WTC11 (cell line): ENCODE data around the gene SYT7. TPM values are rescaled to one million over a fixed set of nuclear protein-coding genes. Genes with fewer than 3 reads are reported as not detected.

Experiments used
- ATAC-seq: fragments of 200-7000 bp; cut with Tn5 transposase; 2 replicates; pipeline ENCODE4 v1.10.0; 2021; ENCODE audit warnings: mild to moderate bottlenecking, moderate library complexity
- CTCF ChIA-PET: fragments of 300-600 bp; sonication (Branson Sonifier 250); formaldehyde crosslinking; loops from one replicate; lab custom pipeline; 2021; ENCODE audit warnings: antibody characterized with exemption; lab: Charles Lee
- POLR2A ChIA-PET: fragments of 350-600 bp; sonication (Branson Sonifier 250); formaldehyde crosslinking; loops from one replicate; lab custom pipeline; 2021; ENCODE audit warnings: antibody characterized with exemption; lab: Charles Lee
- DNase-seq: peaks from one replicate; pipeline ENCODE4 v3.0.0; 2021; ENCODE audit warnings: low spot score
- H3K27ac Mint-ChIP-seq: 2 replicates; pipeline ENCODE4 v1.8.0; 2021; ENCODE audit warnings: mixed read lengths
- H3K27me3 Mint-ChIP-seq: 2 replicates; pipeline ENCODE4 v1.8.0; 2021; ENCODE audit warnings: low read depth, mild to moderate bottlenecking, moderate library complexity, mixed read lengths
- H3K36me3 Mint-ChIP-seq: 2 replicates; pipeline ENCODE4 v1.8.0; 2021; ENCODE audit warnings: mixed read lengths
- H3K4me1 Mint-ChIP-seq: 2 replicates; pipeline ENCODE4 v1.8.0; 2022; ENCODE audit warnings: mixed read lengths
- H3K4me3 Mint-ChIP-seq: 2 replicates; pipeline ENCODE4 v1.8.0; 2021; ENCODE audit warnings: mild to moderate bottlenecking, moderate library complexity, mixed read lengths
- H3K9me3 Mint-ChIP-seq: 2 replicates; pipeline ENCODE4 v1.8.0; 2021; ENCODE audit warnings: mixed read lengths
- EMX1 ChIP-seq: fragments of 250-450 bp; sonication (Bioruptor Pico); IDR thresholded peaks from 2 replicates; pipeline ENCODE4 v1.8.0; 2021; ENCODE audit warnings: mild to moderate bottlenecking
- ESRRA ChIP-seq: sonication (generic); formaldehyde crosslinking; IDR thresholded peaks from 2 replicates; pipeline ENCODE4 v1.8.1; 2022; ENCODE audit warnings: mild to moderate bottlenecking, missing genetic modification reagents, borderline replicate concordance
- FOXK1 ChIP-seq: sonication (generic); formaldehyde crosslinking; IDR thresholded peaks from 2 replicates; pipeline ENCODE4 v1.8.0; 2022; ENCODE audit warnings: mild to moderate bottlenecking, moderate library complexity, missing genetic modification reagents
- KAT7 ChIP-seq: sonication (generic); formaldehyde crosslinking; IDR thresholded peaks from 2 replicates; pipeline ENCODE4 v1.8.1; 2023; ENCODE audit warnings: missing genetic modification reagents, mild to moderate bottlenecking, borderline replicate concordance
- NFE2L1 ChIP-seq: sonication (generic); formaldehyde crosslinking; IDR thresholded peaks from 2 replicates; pipeline ENCODE4 v1.8.1; 2023; ENCODE audit warnings: missing genetic modification reagents
- RORB ChIP-seq: fragments of 250-450 bp; sonication (Bioruptor Pico); IDR thresholded peaks from 2 replicates; pipeline ENCODE4 v1.9.0; 2021; ENCODE audit warnings: mild to moderate bottlenecking
- SOX15 ChIP-seq: fragments of 250-450 bp; sonication (Bioruptor Pico); IDR thresholded peaks from 2 replicates; pipeline ENCODE4 v1.9.0; 2021; ENCODE audit warnings: mild to moderate bottlenecking
- TEAD1 ChIP-seq: sonication (generic); formaldehyde crosslinking; IDR thresholded peaks from 2 replicates; pipeline ENCODE4 v1.8.0; 2022; ENCODE audit warnings: mild to moderate bottlenecking, missing genetic modification reagents
- ZNF219 ChIP-seq: sonication (generic); formaldehyde crosslinking; IDR thresholded peaks from 2 replicates; pipeline ENCODE4 v1.8.0; 2023; ENCODE audit warnings: missing genetic modification reagents, mild to moderate bottlenecking, borderline replicate concordance
- ZNF317 ChIP-seq: sonication (generic); formaldehyde crosslinking; IDR thresholded peaks from 2 replicates; pipeline ENCODE4 v1.8.1; 2023; ENCODE audit warnings: low read depth, mild to moderate bottlenecking, moderate library complexity, missing genetic modification reagents, borderline replicate concordance
- ZNF671 ChIP-seq: fragments of 250-450 bp; sonication (Bioruptor Pico); IDR thresholded peaks from 2 replicates; pipeline ENCODE4 v1.8.0; 2021; ENCODE audit warnings: mild to moderate bottlenecking
- total RNA-seq: library from RNA; stranded (reverse); gene quantifications from 3 replicates; pipeline ENCODE4 v1.2.3, GENCODE V29; 2021
- TF ChIP-seq, protein P1 (sequence below): sonication (generic); formaldehyde crosslinking; IDR thresholded peaks from 2 replicates; pipeline ENCODE4 v1.8.1; 2023; ENCODE audit warnings: mild to moderate bottlenecking, missing genetic modification reagents, borderline replicate concordance
- TF ChIP-seq, protein P2 (sequence below): sonication (generic); formaldehyde crosslinking; IDR thresholded peaks from 2 replicates; pipeline ENCODE4 v1.8.1; 2023; ENCODE audit warnings: mild to moderate bottlenecking, missing genetic modification reagents, moderate library complexity
- TF ChIP-seq, protein P3 (sequence below): fragments of 250-450 bp; sonication (Bioruptor Pico); IDR thresholded peaks from 2 replicates; pipeline ENCODE4 v1.9.0; 2021; ENCODE audit warnings: mild to moderate bottlenecking
- TF ChIP-seq, protein P4 (sequence below): sonication (generic); formaldehyde crosslinking; IDR thresholded peaks from 2 replicates; pipeline ENCODE4 v1.8.1; 2022; ENCODE audit warnings: low read depth, mild to moderate bottlenecking, moderate library complexity, missing genetic modification reagents, borderline replicate concordance
- TF ChIP-seq, protein P5 (sequence below): sonication (generic); formaldehyde crosslinking; IDR thresholded peaks from 2 replicates; pipeline ENCODE4 v1.8.1; 2023; ENCODE audit warnings: mild to moderate bottlenecking, moderate library complexity, missing genetic modification reagents
- TF ChIP-seq, protein P6 (sequence below): sonication (generic); formaldehyde crosslinking; IDR thresholded peaks from 2 replicates; pipeline ENCODE4 v1.8.0; 2022; ENCODE audit warnings: mild to moderate bottlenecking, missing genetic modification reagents

Gene SYT7
- total RNA-seq, 1 experiment from 2014 or later: 12.5 TPM

DNA sequence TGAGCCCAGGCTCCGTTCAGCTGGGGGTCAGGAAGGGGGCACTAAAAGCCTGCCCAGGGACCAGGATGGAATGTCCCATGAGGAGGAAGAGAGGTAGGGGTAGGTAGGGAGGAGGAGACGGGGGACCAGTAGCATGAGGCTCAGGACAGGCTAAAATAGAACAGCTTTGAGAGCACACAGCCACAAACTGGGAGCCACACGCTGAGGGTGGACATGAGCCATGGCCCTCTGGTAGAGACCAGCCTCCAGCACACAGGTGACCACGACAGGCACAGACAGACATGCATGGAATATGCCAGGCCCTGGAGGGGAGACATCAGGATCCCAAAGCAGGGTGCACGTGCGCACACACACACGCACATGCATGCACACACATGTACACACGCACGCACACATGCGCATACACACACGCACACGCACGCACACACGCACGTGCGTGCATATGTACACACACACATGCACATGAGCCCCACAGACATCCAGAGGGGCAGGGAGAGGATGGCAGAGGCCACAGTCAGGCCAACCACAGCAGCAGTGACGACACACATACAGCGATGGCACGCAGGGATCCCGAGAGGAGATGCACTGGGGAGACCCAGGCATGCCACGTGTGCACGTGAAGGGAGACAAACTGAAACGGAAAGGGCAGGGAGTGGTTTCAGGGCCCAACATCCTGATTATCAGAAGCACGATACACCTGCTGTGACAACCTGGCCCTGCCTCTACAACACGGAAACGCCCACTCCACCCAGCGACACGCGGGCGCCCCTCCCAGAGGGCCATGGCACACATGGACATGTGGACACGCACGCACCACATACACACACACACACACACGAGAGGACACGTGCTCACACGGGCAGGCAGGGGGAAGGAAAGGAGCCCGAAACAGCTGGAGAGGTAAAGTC lies 46.6 kb downstream of the SYT7 start:
- DNase-seq (no peak), ATAC-seq (no peak)
- H3K9me3 Mint-ChIP-seq: no peaks in the 10 kb centered on the region
- TF ChIP-seq, protein P1, sequence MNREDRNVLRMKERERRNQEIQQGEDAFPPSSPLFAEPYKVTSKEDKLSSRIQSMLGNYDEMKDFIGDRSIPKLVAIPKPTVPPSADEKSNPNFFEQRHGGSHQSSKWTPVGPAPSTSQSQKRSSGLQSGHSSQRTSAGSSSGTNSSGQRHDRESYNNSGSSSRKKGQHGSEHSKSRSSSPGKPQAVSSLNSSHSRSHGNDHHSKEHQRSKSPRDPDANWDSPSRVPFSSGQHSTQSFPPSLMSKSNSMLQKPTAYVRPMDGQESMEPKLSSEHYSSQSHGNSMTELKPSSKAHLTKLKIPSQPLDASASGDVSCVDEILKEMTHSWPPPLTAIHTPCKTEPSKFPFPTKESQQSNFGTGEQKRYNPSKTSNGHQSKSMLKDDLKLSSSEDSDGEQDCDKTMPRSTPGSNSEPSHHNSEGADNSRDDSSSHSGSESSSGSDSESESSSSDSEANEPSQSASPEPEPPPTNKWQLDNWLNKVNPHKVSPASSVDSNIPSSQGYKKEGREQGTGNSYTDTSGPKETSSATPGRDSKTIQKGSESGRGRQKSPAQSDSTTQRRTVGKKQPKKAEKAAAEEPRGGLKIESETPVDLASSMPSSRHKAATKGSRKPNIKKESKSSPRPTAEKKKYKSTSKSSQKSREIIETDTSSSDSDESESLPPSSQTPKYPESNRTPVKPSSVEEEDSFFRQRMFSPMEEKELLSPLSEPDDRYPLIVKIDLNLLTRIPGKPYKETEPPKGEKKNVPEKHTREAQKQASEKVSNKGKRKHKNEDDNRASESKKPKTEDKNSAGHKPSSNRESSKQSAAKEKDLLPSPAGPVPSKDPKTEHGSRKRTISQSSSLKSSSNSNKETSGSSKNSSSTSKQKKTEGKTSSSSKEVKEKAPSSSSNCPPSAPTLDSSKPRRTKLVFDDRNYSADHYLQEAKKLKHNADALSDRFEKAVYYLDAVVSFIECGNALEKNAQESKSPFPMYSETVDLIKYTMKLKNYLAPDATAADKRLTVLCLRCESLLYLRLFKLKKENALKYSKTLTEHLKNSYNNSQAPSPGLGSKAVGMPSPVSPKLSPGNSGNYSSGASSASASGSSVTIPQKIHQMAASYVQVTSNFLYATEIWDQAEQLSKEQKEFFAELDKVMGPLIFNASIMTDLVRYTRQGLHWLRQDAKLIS: no peak
- no peak for TF ChIP-seq TEAD1 (CRISPR knock-in tag)
- TF ChIP-seq, protein P2, sequence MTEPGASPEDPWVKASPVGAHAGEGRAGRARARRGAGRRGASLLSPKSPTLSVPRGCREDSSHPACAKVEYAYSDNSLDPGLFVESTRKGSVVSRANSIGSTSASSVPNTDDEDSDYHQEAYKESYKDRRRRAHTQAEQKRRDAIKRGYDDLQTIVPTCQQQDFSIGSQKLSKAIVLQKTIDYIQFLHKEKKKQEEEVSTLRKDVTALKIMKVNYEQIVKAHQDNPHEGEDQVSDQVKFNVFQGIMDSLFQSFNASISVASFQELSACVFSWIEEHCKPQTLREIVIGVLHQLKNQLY (CRISPR knock-in tag): no peak
- TF ChIP-seq, protein P3, sequence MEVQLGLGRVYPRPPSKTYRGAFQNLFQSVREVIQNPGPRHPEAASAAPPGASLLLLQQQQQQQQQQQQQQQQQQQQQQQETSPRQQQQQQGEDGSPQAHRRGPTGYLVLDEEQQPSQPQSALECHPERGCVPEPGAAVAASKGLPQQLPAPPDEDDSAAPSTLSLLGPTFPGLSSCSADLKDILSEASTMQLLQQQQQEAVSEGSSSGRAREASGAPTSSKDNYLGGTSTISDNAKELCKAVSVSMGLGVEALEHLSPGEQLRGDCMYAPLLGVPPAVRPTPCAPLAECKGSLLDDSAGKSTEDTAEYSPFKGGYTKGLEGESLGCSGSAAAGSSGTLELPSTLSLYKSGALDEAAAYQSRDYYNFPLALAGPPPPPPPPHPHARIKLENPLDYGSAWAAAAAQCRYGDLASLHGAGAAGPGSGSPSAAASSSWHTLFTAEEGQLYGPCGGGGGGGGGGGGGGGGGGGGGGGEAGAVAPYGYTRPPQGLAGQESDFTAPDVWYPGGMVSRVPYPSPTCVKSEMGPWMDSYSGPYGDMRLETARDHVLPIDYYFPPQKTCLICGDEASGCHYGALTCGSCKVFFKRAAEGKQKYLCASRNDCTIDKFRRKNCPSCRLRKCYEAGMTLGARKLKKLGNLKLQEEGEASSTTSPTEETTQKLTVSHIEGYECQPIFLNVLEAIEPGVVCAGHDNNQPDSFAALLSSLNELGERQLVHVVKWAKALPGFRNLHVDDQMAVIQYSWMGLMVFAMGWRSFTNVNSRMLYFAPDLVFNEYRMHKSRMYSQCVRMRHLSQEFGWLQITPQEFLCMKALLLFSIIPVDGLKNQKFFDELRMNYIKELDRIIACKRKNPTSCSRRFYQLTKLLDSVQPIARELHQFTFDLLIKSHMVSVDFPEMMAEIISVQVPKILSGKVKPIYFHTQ (CRISPR knock-in tag): no peak
- TF ChIP-seq EMX1 (CRISPR knock-in tag): no peak
- TF ChIP-seq ZNF671: no peak
- TF ChIP-seq FOXK1 (CRISPR knock-in tag): no peak
- TF ChIP-seq, protein P4, sequence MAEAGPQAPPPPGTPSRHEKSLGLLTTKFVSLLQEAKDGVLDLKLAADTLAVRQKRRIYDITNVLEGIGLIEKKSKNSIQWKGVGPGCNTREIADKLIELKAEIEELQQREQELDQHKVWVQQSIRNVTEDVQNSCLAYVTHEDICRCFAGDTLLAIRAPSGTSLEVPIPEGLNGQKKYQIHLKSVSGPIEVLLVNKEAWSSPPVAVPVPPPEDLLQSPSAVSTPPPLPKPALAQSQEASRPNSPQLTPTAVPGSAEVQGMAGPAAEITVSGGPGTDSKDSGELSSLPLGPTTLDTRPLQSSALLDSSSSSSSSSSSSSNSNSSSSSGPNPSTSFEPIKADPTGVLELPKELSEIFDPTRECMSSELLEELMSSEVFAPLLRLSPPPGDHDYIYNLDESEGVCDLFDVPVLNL (CRISPR knock-in tag): no peak
- no peak for TF ChIP-seq ZNF317 (CRISPR knock-in tag)
- peaks cover 10% of the 10 kb centered on the region for H3K4me1 Mint-ChIP-seq
- POLR2A ChIA-PET: no interaction called here
- H3K36me3 Mint-ChIP-seq: no peaks in the 10 kb centered on the region
- H3K27ac Mint-ChIP-seq: peak overlapping the region; percentile 43; the same call in 1 of the 2 replicates
- CTCF ChIA-PET: interaction anchor here (0.6 to 9.1 kb wide), 7 partner anchors 10 to 104 kb away, joined by 3 to 241 read pairs (median 6); no protein-coding TSS in a partner anchor
- H3K4me3 Mint-ChIP-seq: no peak overlapping the region
- H3K27me3 Mint-ChIP-seq: no peaks in the 10 kb centered on the region

DNA sequence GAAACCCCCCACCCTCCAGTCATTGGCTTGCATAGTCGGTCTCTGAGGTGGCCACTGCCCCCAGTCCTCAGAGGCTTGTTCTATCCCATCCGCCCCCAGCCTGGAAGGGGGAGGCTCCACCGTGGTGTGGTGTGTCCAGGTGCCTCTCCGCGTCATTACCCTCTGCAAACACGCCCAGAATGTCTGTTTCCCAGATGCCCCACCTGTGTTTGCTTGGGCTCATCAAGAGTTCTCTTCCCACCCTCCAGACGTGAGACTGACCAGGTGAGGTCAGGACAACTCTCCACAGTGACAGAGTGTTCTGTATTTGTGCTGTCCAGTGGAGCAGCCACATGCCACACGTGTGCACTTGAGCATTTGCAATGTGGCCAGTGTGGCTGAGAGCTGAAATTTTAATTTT lies 47.5 kb downstream of the SYT7 start:
- Mint-ChIP-seq H3K4me3 (no peak overlapping the region), H3K4me1 (peaks cover 7% of the 10 kb centered on the region), H3K27me3 (no peaks in the 10 kb centered on the region), H3K27ac (no peak overlapping the region), H3K9me3 (no peaks in the 10 kb centered on the region), H3K36me3 (no peaks in the 10 kb centered on the region)
- POLR2A ChIA-PET: no interaction called here
- CTCF ChIA-PET: interaction anchor here (0.6 to 9.1 kb wide), 10 partner anchors 11 to 105 kb away, joined by 3 to 241 read pairs (median 18); no protein-coding TSS in a partner anchor
- TF ChIP-seq NFE2L1 (CRISPR knock-in tag) (no peak), ESRRA (CRISPR knock-in tag) (no peak)
- ATAC-seq (no peak), DNase-seq (no peak)

DNA sequence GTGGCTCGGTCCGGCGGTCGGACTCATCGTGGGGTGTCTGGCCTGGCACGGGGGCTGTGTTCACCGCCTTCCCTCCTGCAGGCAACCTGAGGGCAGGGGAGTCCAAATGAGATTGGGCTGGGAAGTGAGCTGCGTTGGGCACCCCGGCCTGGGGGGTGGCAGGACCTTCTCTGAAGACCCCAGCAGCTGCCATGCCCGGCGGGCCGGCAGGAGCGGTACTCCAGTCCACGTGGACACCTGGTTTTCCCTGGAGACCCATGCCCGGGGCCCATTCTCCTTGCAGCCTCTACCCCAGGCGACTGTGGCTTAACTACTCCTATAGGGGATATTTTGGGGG lies 47.9 kb downstream of the SYT7 start:
- Mint-ChIP-seq H3K9me3 (no peaks in the 10 kb centered on the region), H3K4me1 (peaks cover 7% of the 10 kb centered on the region), H3K27ac (no peak overlapping the region), H3K4me3 (no peak overlapping the region), H3K27me3 (no peaks in the 10 kb centered on the region), H3K36me3 (no peaks in the 10 kb centered on the region)
- ChIA-PET CTCF (interaction anchor here (1.0 to 9.1 kb wide), 21 partner anchors 12 to 107 kb away, joined by 3 to 241 read pairs (median 22); a partner anchor contains a TSS), POLR2A (no interaction called here)
- DNase-seq (no peak), ATAC-seq (no peak)
- TF ChIP-seq, protein P5, sequence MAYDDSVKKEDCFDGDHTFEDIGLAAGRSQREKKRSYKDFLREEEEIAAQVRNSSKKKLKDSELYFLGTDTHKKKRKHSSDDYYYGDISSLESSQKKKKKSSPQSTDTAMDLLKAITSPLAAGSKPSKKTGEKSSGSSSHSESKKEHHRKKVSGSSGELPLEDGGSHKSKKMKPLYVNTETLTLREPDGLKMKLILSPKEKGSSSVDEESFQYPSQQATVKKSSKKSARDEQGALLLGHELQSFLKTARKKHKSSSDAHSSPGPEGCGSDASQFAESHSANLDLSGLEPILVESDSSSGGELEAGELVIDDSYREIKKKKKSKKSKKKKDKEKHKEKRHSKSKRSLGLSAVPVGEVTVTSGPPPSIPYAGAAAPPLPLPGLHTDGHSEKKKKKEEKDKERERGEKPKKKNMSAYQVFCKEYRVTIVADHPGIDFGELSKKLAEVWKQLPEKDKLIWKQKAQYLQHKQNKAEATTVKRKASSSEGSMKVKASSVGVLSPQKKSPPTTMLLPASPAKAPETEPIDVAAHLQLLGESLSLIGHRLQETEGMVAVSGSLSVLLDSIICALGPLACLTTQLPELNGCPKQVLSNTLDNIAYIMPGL (CRISPR knock-in tag): no peak
- no peak for TF ChIP-seq FOXK1 (CRISPR knock-in tag)
- no peak for TF ChIP-seq KAT7 (CRISPR knock-in tag)
- TF ChIP-seq SOX15 (CRISPR knock-in tag): no peak
- TF ChIP-seq, protein P6, sequence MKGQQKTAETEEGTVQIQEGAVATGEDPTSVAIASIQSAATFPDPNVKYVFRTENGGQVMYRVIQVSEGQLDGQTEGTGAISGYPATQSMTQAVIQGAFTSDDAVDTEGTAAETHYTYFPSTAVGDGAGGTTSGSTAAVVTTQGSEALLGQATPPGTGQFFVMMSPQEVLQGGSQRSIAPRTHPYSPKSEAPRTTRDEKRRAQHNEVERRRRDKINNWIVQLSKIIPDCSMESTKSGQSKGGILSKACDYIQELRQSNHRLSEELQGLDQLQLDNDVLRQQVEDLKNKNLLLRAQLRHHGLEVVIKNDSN (CRISPR knock-in tag): no peak
- TF ChIP-seq RORB: no peak
- no peak for TF ChIP-seq EMX1 (CRISPR knock-in tag)
- TF ChIP-seq ZNF219 (CRISPR knock-in tag): no peak
